ENCODE data around the gene FAH. TPM values are rescaled to one million over a fixed set of nuclear protein-coding genes. Genes with fewer than 3 reads are reported as not detected.

FAH gene
- total RNA-seq, 1 experiment from 2014 or later, result 25.3 TPM

DNA sequence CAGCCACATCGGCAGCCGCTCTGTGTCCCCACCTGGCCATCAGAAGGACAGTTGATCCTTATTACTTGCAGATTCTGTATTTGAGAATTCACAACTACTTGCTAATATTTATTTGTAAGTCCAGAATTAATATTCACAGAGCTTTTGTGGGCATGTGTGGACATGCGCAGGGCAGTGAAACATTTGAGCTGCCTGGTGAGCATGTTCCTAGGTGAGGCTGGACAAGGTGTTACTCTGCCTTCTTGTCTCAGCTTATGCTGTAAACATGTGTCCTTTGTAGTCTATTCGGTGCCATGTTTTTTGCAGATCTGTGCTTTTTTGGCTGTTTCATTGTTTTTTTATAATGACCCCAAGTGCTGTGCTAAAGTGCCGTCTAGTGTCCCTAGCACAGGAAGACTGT is 15.6 kb downstream of the FAH start:
- no peak for DNase-seq (ENCODE audit: unreplicated experiment)

GRCh38 chr15:80169768-80170357 is 17.1 kb downstream of the FAH start:
- POLR2A ChIA-PET, result no interaction called here
- CTCF ChIA-PET, result no interaction called here
- BruUV-seq (replicated peaks), result no TSS peak
- H3K4me3 Mint-ChIP-seq (ENCODE audit: unreplicated experiment), result no peak overlapping the region
- H3K9me3 Mint-ChIP-seq (ENCODE audit: unreplicated experiment), result no peaks in the 10 kb centered on the region
- no peaks in the 10 kb centered on the region for H3K27me3 Mint-ChIP-seq (ENCODE audit: insufficient read depth, unreplicated experiment)
- peaks cover 9% of the 10 kb centered on the region for H3K36me3 Mint-ChIP-seq (ENCODE audit: insufficient read depth, unreplicated experiment)
- intact Hi-C loops (cut with micrococcal nuclease), result loop anchor here (5.0 to 10.0 kb wide), 2 partner anchors 145 to 273 kb away; partner anchors contain the start of gene MTHFS
- no peak for TF ChIP-seq CTCF (IDR thresholded peaks at IDR 0.05; ENCODE audit: unreplicated experiment)
- H3K4me1 Mint-ChIP-seq (ENCODE audit: insufficient read depth, unreplicated experiment), result peaks cover 27% of the 10 kb centered on the region
- no peak overlapping the region for H3K27ac Mint-ChIP-seq (ENCODE audit: low read depth, unreplicated experiment)
- no peak for DNase-seq (ENCODE audit: unreplicated experiment)

More for the DNA sequence above, 15.6 kb downstream of the FAH start:
- Mint-ChIP-seq H3K4me3 (ENCODE audit: unreplicated experiment) (no peak overlapping the region), H3K4me1 (ENCODE audit: insufficient read depth, unreplicated experiment) (peaks cover 12% of the 10 kb centered on the region), H3K9me3 (ENCODE audit: unreplicated experiment) (no peaks in the 10 kb centered on the region), H3K27ac (ENCODE audit: low read depth, unreplicated experiment) (peak overlapping the region; percentile 59), H3K27me3 (ENCODE audit: insufficient read depth, unreplicated experiment) (no peaks in the 10 kb centered on the region), H3K36me3 (ENCODE audit: insufficient read depth, unreplicated experiment) (peaks cover 20% of the 10 kb centered on the region)
- ChIA-PET POLR2A (interaction anchor here (0.7 to 1.6 kb wide), 10 partner anchors 8 to 270 kb away, joined by 3 to 16 read pairs (median 3); partner anchors contain the start of genes FAH and ZFAND6), CTCF (interaction anchor here (0.6 to 1.1 kb wide), 3 partner anchors 21 to 108 kb away, joined by 3 to 5 read pairs (median 4); no protein-coding TSS in a partner anchor)
- TF ChIP-seq CTCF (IDR thresholded peaks at IDR 0.05; ENCODE audit: unreplicated experiment), result no peak
- BruUV-seq (replicated peaks), result no TSS peak
- intact Hi-C loops (cut with micrococcal nuclease), result no loop called here

DNA sequence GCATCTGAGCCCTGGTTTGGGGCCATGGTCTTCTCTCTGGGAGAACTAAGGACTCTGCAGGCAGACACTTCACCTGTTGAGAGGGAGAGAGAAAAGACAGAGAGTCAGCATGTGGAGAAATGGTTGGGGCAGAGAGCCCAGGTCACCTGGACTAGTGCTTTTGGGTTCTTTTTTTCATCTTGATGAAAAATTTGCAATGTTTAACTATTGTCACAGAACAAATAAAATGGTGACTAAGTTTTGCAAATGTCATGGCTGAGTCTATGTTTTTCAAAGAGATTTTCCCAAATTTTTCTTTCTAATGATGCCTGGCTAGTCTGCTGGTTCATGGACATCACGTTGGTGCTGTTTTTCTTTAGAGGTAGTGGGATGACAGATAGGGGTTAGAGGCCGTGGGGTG is 17.8 kb downstream of the FAH start:
- no peak overlapping the region for H3K4me3 Mint-ChIP-seq (ENCODE audit: unreplicated experiment)
- no peaks in the 10 kb centered on the region for H3K27me3 Mint-ChIP-seq (ENCODE audit: insufficient read depth, unreplicated experiment)
- CTCF ChIA-PET, result no interaction called here
- POLR2A ChIA-PET, result no interaction called here
- intact Hi-C loops (cut with micrococcal nuclease), result loop anchor here (5.0 to 10.0 kb wide), 2 partner anchors 144 to 273 kb away; partner anchors contain the start of gene MTHFS
- no peak for TF ChIP-seq CTCF (IDR thresholded peaks at IDR 0.05; ENCODE audit: unreplicated experiment)
- peaks cover 9% of the 10 kb centered on the region for H3K36me3 Mint-ChIP-seq (ENCODE audit: insufficient read depth, unreplicated experiment)
- BruUV-seq (replicated peaks), result no TSS peak
- no peak for DNase-seq (ENCODE audit: unreplicated experiment)
- H3K9me3 Mint-ChIP-seq (ENCODE audit: unreplicated experiment), result no peaks in the 10 kb centered on the region
- H3K4me1 Mint-ChIP-seq (ENCODE audit: insufficient read depth, unreplicated experiment), result peaks cover 31% of the 10 kb centered on the region
- H3K27ac Mint-ChIP-seq (ENCODE audit: low read depth, unreplicated experiment), result no peak overlapping the region

GRCh38 chr15:80171787-80172186 is 19.0 kb downstream of the FAH start:
- CTCF ChIA-PET, result interaction anchor here (0.6 to 3.5 kb wide), 11 partner anchors 81 to 832 kb away, joined by 3 to 13 read pairs (median 3); partner anchors contain the start of gene ZFAND6
- no peaks in the 10 kb centered on the region for H3K9me3 Mint-ChIP-seq (ENCODE audit: unreplicated experiment)
- POLR2A ChIA-PET, result interaction anchor here (0.7 to 3.8 kb wide), 3 partner anchors 14 to 112 kb away, joined by 4 to 35 read pairs (median 14); partner anchors contain the start of gene ZFAND6
- no peak overlapping the region for H3K27ac Mint-ChIP-seq (ENCODE audit: low read depth, unreplicated experiment)
- BruUV-seq (replicated peaks), result no TSS peak
- no peaks in the 10 kb centered on the region for H3K27me3 Mint-ChIP-seq (ENCODE audit: insufficient read depth, unreplicated experiment)
- no peak overlapping the region for H3K4me3 Mint-ChIP-seq (ENCODE audit: unreplicated experiment)
- peaks cover 43% of the 10 kb centered on the region for H3K4me1 Mint-ChIP-seq (ENCODE audit: insufficient read depth, unreplicated experiment)
- H3K36me3 Mint-ChIP-seq (ENCODE audit: insufficient read depth, unreplicated experiment), result peaks cover 14% of the 10 kb centered on the region
- intact Hi-C loops (cut with micrococcal nuclease), result loop anchor here (2.0 to 10.0 kb wide), 3 partner anchors 111 to 274 kb away; partner anchors contain the start of gene MTHFS
- no peak for DNase-seq (ENCODE audit: unreplicated experiment)
- no peak for TF ChIP-seq CTCF (IDR thresholded peaks at IDR 0.05; ENCODE audit: unreplicated experiment)
